Panc1 (cell line): ENCODE results near the gene TNRC6B. TPM values are rescaled to one million over a fixed set of nuclear protein-coding genes. Genes with fewer than 3 reads are reported as not detected.

Experiments
- ATAC-seq: fragments of 200-7000 bp; cut with Tn5 transposase; 2 replicates; pipeline ENCODE4 v1.9.1; 2020; ENCODE audit warnings: mild to moderate bottlenecking, moderate library complexity
- BruUV-seq: library from RNA; stranded (reverse); fragments of 400-500 nt; replicated peaks from 2 replicates; lab custom pipeline; 2021; lab: Mats Ljungman, UMichigan
- CTCF ChIA-PET: fragments of 300-600 bp; sonication (Branson Sonifier 250); formaldehyde crosslinking; loops from one replicate; lab custom pipeline; 2022; ENCODE audit warnings: antibody characterized with exemption; lab: Charles Lee
- POLR2A ChIA-PET: fragments of 300-600 bp; sonication (Branson Sonifier 250); formaldehyde crosslinking; loops from one replicate; lab custom pipeline; 2022; ENCODE audit warnings: antibody characterized with exemption; lab: Charles Lee
- DNase-seq: peaks from one replicate; pipeline ENCODE4 v3.0.0-alpha.2; 2010; ENCODE audit warnings: low read depth, low spot score
- H3K27ac ChIP-seq: 2 replicates; pipeline ENCODE4 v1.5.1; 2011; ENCODE audit warnings: mild to moderate bottlenecking, low read length, inconsistent platforms
- H3K27me3 ChIP-seq: fragments of 200-500 bp; sonication (Bioruptor generic); 2 replicates; pipeline ENCODE4 v1.6.0; 2014; ENCODE audit warnings: low read length, inconsistent platforms; ENCODE audit not compliant: control insufficient read depth, insufficient read depth
- H3K36me3 ChIP-seq: fragments of 200-500 bp; sonication (Bioruptor generic); 2 replicates; pipeline ENCODE4 v1.5.1; 2014; ENCODE audit warnings: inconsistent platforms, mild to moderate bottlenecking, low read length, moderate library complexity; ENCODE audit not compliant: control insufficient read depth, insufficient read depth
- H3K4me1 ChIP-seq: 2 replicates; pipeline ENCODE4 v1.5.1; 2011; ENCODE audit warnings: inconsistent platforms, mild to moderate bottlenecking, low read length, moderate library complexity; ENCODE audit not compliant: control insufficient read depth, insufficient read depth
- H3K4me3 ChIP-seq, 2 experiments: 2 replicates each; pipeline ENCODE4 v1.5.1; 2011 to 2012; ENCODE audit warnings: low read depth in 2 of 2, low read length in 2 of 2, mild to moderate bottlenecking in 2 of 2, inconsistent platforms in 1 of 2, moderate library complexity in 1 of 2
- H3K9me3 ChIP-seq: fragments of 200-500 bp; sonication (Bioruptor generic); 2 replicates; pipeline ENCODE4 v1.5.1; 2014; ENCODE audit warnings: low read depth, mild to moderate bottlenecking, inconsistent platforms, low read length, moderate library complexity; ENCODE audit not compliant: control insufficient read depth, insufficient read depth
- POLR2AphosphoS5 ChIP-seq: IDR thresholded peaks from 2 replicates; pipeline ENCODE4 v1.6.1; 2012; ENCODE audit warnings: mild to moderate bottlenecking, low read depth, low read length, moderate library complexity
- SIN3A ChIP-seq: IDR thresholded peaks from 2 replicates; pipeline ENCODE4 v1.6.1; 2012; ENCODE audit warnings: low read depth, mild to moderate bottlenecking, low read length, moderate library complexity, borderline replicate concordance; ENCODE audit not compliant: insufficient read depth
- TCF7L2 ChIP-seq: IDR thresholded peaks from 2 replicates; pipeline ENCODE4 v1.6.1; 2011; ENCODE audit warnings: mild to moderate bottlenecking, low read depth, low read length, inconsistent platforms
- in situ Hi-C: cut with HindIII; loops from 2 replicates; pipeline ENCODE4 v1.10.0; 2016; ENCODE audit warnings: low sequenced_read_pairs, low pct_unique_long_range_greater_than_20kb
- intact Hi-C: fragments of 100-400 bp; cut with micrococcal nuclease; formaldehyde crosslinking; loops from one replicate; pipeline ENCODE4 v1.10.0; 2022; ENCODE audit not compliant: unreplicated experiment
- total RNA-seq: library from RNA; stranded (reverse); gene quantifications from one replicate; pipeline ENCODE4 v1.2.1, GENCODE V29; 2021; ENCODE audit not compliant: unreplicated experiment
- TF ChIP-seq, protein P1 (sequence below): fragments of 450-650 bp; IDR thresholded peaks from 2 replicates; pipeline ENCODE4 v1.5.1; 2017; ENCODE audit warnings: mild to moderate bottlenecking
- TF ChIP-seq, protein P2 (sequence below), 2 experiments: IDR thresholded peaks; 2 replicates each; pipeline ENCODE4 v1.6.1; 2011 to 2012; ENCODE audit warnings: low read depth in 2 of 2, control low read depth in 1 of 2, low read length in 1 of 2, mild to moderate bottlenecking in 1 of 2, moderate library complexity in 1 of 2; ENCODE audit not compliant: insufficient read depth in 1 of 2

TNRC6B gene
- total RNA-seq, 1 experiment from 2014 or later: 30.7 TPM

DNA sequence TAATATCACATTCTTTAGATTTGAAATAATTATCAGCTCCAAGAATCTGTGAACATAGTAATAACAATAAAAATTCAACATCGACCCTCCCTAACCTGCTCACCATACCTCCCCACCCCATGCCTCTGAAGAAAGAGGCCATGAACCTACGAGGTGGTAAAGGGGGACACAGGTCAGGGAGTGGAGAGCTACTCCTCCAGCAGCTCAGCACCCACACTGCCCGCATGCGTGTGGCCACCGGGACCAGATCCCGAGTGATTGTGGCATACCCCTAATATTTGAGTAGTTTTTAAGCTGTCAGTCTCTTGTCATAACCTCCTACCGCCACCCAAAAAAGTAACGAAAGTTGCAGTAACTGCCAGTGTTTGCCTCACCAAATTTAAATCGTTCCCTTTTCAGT lies 151.7 kb downstream of the TNRC6B start:
- Histone ChIP-seq H3K4me1 (no peaks in the 10 kb centered on the region), H3K27me3 (no peaks in the 10 kb centered on the region), H3K9me3 (no peaks in the 10 kb centered on the region), H3K36me3 (no peaks in the 10 kb centered on the region), H3K4me3 (no peak overlapping the region), H3K27ac (no peak overlapping the region)
- ATAC-seq (no peak), DNase-seq (no peak)
- CTCF ChIA-PET: no interaction called here
- TF ChIP-seq, protein P1, sequence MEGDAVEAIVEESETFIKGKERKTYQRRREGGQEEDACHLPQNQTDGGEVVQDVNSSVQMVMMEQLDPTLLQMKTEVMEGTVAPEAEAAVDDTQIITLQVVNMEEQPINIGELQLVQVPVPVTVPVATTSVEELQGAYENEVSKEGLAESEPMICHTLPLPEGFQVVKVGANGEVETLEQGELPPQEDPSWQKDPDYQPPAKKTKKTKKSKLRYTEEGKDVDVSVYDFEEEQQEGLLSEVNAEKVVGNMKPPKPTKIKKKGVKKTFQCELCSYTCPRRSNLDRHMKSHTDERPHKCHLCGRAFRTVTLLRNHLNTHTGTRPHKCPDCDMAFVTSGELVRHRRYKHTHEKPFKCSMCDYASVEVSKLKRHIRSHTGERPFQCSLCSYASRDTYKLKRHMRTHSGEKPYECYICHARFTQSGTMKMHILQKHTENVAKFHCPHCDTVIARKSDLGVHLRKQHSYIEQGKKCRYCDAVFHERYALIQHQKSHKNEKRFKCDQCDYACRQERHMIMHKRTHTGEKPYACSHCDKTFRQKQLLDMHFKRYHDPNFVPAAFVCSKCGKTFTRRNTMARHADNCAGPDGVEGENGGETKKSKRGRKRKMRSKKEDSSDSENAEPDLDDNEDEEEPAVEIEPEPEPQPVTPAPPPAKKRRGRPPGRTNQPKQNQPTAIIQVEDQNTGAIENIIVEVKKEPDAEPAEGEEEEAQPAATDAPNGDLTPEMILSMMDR: no peak
- TF ChIP-seq POLR2AphosphoS5: no peak
- no peak for TF ChIP-seq TCF7L2
- TF ChIP-seq, protein P2, sequence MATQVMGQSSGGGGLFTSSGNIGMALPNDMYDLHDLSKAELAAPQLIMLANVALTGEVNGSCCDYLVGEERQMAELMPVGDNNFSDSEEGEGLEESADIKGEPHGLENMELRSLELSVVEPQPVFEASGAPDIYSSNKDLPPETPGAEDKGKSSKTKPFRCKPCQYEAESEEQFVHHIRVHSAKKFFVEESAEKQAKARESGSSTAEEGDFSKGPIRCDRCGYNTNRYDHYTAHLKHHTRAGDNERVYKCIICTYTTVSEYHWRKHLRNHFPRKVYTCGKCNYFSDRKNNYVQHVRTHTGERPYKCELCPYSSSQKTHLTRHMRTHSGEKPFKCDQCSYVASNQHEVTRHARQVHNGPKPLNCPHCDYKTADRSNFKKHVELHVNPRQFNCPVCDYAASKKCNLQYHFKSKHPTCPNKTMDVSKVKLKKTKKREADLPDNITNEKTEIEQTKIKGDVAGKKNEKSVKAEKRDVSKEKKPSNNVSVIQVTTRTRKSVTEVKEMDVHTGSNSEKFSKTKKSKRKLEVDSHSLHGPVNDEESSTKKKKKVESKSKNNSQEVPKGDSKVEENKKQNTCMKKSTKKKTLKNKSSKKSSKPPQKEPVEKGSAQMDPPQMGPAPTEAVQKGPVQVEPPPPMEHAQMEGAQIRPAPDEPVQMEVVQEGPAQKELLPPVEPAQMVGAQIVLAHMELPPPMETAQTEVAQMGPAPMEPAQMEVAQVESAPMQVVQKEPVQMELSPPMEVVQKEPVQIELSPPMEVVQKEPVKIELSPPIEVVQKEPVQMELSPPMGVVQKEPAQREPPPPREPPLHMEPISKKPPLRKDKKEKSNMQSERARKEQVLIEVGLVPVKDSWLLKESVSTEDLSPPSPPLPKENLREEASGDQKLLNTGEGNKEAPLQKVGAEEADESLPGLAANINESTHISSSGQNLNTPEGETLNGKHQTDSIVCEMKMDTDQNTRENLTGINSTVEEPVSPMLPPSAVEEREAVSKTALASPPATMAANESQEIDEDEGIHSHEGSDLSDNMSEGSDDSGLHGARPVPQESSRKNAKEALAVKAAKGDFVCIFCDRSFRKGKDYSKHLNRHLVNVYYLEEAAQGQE (IDR thresholded peaks at IDR 0.05; ENCODE audit: insufficient read depth in 1 of 2, low read depth in 2 of 2, low read length in 1 of 2): no peak
- no peak for TF ChIP-seq SIN3A
- intact Hi-C loops: no loop called here
- in situ Hi-C loops: no loop called here
- BruUV-seq: no TSS peak
- POLR2A ChIA-PET: no interaction called here

DNA sequence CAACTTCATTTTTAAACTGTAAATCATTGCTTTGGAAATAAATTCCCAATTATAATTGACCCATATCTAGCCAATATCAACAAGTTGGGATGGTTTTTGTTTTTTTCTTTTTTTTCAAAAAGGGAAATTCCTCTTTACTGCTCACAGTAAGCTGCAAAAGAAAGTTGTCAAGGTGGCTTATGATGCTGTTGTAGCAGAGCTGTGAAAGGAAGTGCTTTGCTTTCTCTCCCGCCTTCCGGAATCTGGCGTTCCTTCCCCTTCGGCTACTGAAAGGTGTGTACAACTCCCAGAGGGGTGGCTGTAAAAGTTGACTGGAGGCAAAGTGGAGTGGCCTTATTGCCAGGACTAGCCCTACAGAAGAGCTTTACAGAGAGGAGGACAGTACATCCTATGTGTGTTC lies 152.4 kb downstream of the TNRC6B start:
- Histone ChIP-seq H3K4me3 (no peak overlapping the region), H3K27me3 (no peaks in the 10 kb centered on the region), H3K36me3 (no peaks in the 10 kb centered on the region), H3K27ac (no peak overlapping the region), H3K4me1 (no peaks in the 10 kb centered on the region), H3K9me3 (no peaks in the 10 kb centered on the region)
- TF ChIP-seq SIN3A (no peak), TCF7L2 (no peak), POLR2AphosphoS5 (no peak)
- TF ChIP-seq, protein P1: no peak
- TF ChIP-seq, protein P2 (IDR thresholded peaks at IDR 0.05; ENCODE audit: insufficient read depth in 1 of 2, low read depth in 2 of 2, low read length in 1 of 2): no peak
- DNase-seq (no peak), ATAC-seq (no peak)
- intact Hi-C loops: no loop called here
- no TSS peak for BruUV-seq
- in situ Hi-C loops: no loop called here
- ChIA-PET CTCF (no interaction called here), POLR2A (interaction anchor here (0.5 kb wide), 2 partner anchors 16 to 398 kb away, joined by 10 to 15 read pairs; no protein-coding TSS in a partner anchor)
